GM12878 (cell line): ENCODE data around the gene HEXA. TPM values are rescaled to one million over a fixed set of nuclear protein-coding genes. Genes with fewer than 3 reads are reported as not detected.
"Not testable (repeated sequence)": the region's sequence is repeated elsewhere in the genome, so short reads cannot be mapped to it uniquely, and the experiment has no call there.

Source experiments
- ATAC-seq: fragments of 200-7000 bp; cut with Tn5 transposase; 3 replicates; pipeline ENCODE4 v1.9.1; 2020; ENCODE audit warnings: mild to moderate bottlenecking, moderate library complexity
- BruUV-seq: library from RNA; stranded (reverse); fragments of 400-500 nt; replicated peaks from 2 replicates; lab custom pipeline; 2021; lab: Mats Ljungman, UMichigan
- CTCF ChIA-PET: fragments of 300-600 bp; sonication (Branson Sonifier 250); formaldehyde crosslinking; extraction: SDS; loops from one replicate; lab custom pipeline; 2021; ENCODE audit warnings: inconsistent platforms; lab: Yijun Ruan, JAX
- POLR2A ChIA-PET: fragments of 350-600 bp; formaldehyde crosslinking; extraction: SDS; loops from one replicate; lab custom pipeline; 2021; ENCODE audit warnings: inconsistent platforms; lab: Charles Lee
- RAD21 ChIA-PET: fragments of 300-600 bp; sonication (Branson Sonifier 250); formaldehyde crosslinking; loops from one replicate; lab custom pipeline; 2023; ENCODE audit warnings: antibody characterized with exemption; ENCODE audit not compliant: unreplicated experiment; lab: Charles Lee
- SMC1A ChIA-PET: fragments of 300-600 bp; sonication (Branson Sonifier 250); formaldehyde crosslinking; loops from one replicate; lab custom pipeline; 2023; ENCODE audit not compliant: unreplicated experiment, uncharacterized antibody; lab: Charles Lee
- DNase-seq: peaks from one replicate; pipeline ENCODE4 v3.0.0-alpha.2; 2011; ENCODE audit warnings: low read depth, low spot score
- FAIRE-seq: peaks from 3 replicates; lab custom pipeline; 2011; peaks lifted over from hg19 to GRCh38; lab: Jason Lieb, UNC
- H2AFZ ChIP-seq: 2 replicates; pipeline ENCODE4 v1.6.0; 2011; ENCODE audit warnings: low read depth, low read length, control low read depth; ENCODE audit not compliant: control insufficient read depth
- H3K27ac ChIP-seq: 2 replicates; pipeline ENCODE4 v1.5.1; 2011; ENCODE audit warnings: control low read depth; ENCODE audit not compliant: control insufficient read depth, insufficient read depth
- H3K27me3 ChIP-seq, 2 experiments: replicated peaks in 1 of 2; 2 replicates each; pipeline versions ENCODE4 v1.6.0 to v1.6.1; 2011; ENCODE audit warnings: low read length in 1 of 2; ENCODE audit not compliant: control insufficient read depth in 2 of 2, insufficient read depth in 2 of 2
- H3K36me3 ChIP-seq, 2 experiments: 2 replicates each; pipeline ENCODE4 v1.5.1; 2011; ENCODE audit warnings: low read length in 1 of 2; ENCODE audit not compliant: control insufficient read depth in 2 of 2, insufficient read depth in 2 of 2
- H3K4me1 ChIP-seq: 2 replicates; pipeline ENCODE4 v1.6.1; 2011; ENCODE audit warnings: mild to moderate bottlenecking, low read length, moderate library complexity, mixed read lengths; ENCODE audit not compliant: control insufficient read depth, insufficient read depth
- H3K4me2 ChIP-seq: 2 replicates; pipeline ENCODE4 v1.6.0; 2011; ENCODE audit warnings: control low read depth; ENCODE audit not compliant: control insufficient read depth, insufficient read depth
- H3K4me3 ChIP-seq: fragments of 200-600 bp; sonication (generic); 2 replicates; pipeline ENCODE4 v1.5.1; 2016
- H3K79me2 ChIP-seq: 2 replicates; pipeline ENCODE4 v1.6.0; 2011; ENCODE audit warnings: low read length; ENCODE audit not compliant: control insufficient read depth, insufficient read depth
- H3K9ac ChIP-seq: 2 replicates; pipeline ENCODE4 v1.8.0; 2011; ENCODE audit warnings: low read length, control low read depth, mixed read lengths; ENCODE audit not compliant: control insufficient read depth, insufficient read depth
- H3K9me3 ChIP-seq: replicated peaks from 3 replicates; pipeline ENCODE4 v1.5.1; 2011; ENCODE audit warnings: mild to moderate bottlenecking, low read length; ENCODE audit not compliant: control insufficient read depth, insufficient read depth
- H4K20me1 ChIP-seq: 2 replicates; pipeline ENCODE4 v1.6.0; 2011; ENCODE audit not compliant: control insufficient read depth, insufficient read depth
- WGBS: methylation state at CpG from one replicate; pipeline ENCODE4 v1.1.6; 2016; ENCODE audit warnings: low lambda C conversion rate; ENCODE audit not compliant: insufficient replicate concordance, insufficient coverage; ENCODE audit errors: missing lambda C conversion rate; 5-methylcytosine and 5-hydroxymethylcytosine counted together
- in situ Hi-C: fragments of 300-500 bp; cut with MboI; formaldehyde crosslinking; loops from 9 replicates; pipeline ENCODE4 v1.14.3; 2018; ENCODE audit warnings: mixed read lengths
- intact Hi-C: fragments of 100-400 bp; cut with micrococcal nuclease; formaldehyde crosslinking; loops from one replicate; pipeline ENCODE4 v1.14.2; 2022; ENCODE audit not compliant: unreplicated experiment
- polyA plus RNA-seq, 11 experiments: library from polyadenylated mRNA; depleted of rRNA in 4 of 11; unstranded in 6 of 11; stranded (reverse) in 5 of 11; fragments of >200 nt; fragmentation: Nextera tagmentation in 4 of 11; fragmentation: Illumina TruSeq in 1 of 11; extraction: Ambion mirVana in 4 of 11; extraction: Trizol in 1 of 11; gene quantifications; 1 replicate in 1 of 11; 2 replicates in 10 of 11; pipeline versions ENCODE4 v1.2.1 to v1.2.3, GENCODE V29; 2011 to 2016; ENCODE audit warnings: inconsistent platforms in 2 of 11, missing spikeins in 2 of 11, low read depth in 1 of 11
- total RNA-seq, 4 experiments: library from RNA; depleted of rRNA in 3 of 4; stranded (reverse); fragments of >200 nt in 3 of 4; fragmentation: Illumina TruSeq in 1 of 4; extraction: Trizol in 1 of 4; gene quantifications; 2 replicates each; pipeline versions ENCODE4 v1.2.1 to v1.2.3, GENCODE V29; 2013 to 2021
- TF ChIP-seq, protein P1 (sequence below): fragments of 450-650 bp; conservative IDR thresholded peaks from 2 replicates; pipeline ENCODE4 v1.6.1; 2017; ENCODE audit warnings: mild to moderate bottlenecking, moderate library complexity

HEXA gene
- total and polyA plus RNA-seq, 10 of the 15 experiments (the other 5 are each of a cell fraction or from before 2014, with no cell fraction given), result 24.5 to 151 (median 69.3) TPM

DNA sequence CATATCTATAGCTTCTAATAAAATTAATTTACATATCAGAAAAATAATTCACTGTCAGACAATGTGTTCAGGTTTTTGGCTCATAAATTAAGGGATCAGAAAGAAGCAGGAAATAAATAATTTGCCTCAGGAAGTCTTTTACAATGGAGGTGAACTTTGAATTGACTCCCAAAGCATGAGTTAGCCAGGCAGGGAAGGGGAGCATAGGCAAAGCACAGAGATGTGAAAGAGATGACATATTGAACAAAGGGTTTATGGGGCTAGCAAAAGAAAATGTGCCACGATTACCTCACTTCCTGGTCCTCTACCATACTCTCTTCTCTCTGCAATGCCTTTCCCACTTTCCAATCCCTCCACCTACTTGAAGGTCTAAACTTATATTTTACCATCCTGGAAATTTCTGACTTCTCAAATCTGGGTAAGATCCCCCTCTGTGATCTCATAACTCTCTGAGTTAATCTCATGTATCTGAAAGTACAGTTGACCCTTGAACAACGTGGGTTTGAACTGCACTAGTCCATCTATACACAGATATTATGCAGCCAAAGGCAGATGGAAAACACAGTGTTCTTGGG is 4.1 kb upstream of the HEXA start:
- CTCF ChIA-PET, result no interaction called here

DNA sequence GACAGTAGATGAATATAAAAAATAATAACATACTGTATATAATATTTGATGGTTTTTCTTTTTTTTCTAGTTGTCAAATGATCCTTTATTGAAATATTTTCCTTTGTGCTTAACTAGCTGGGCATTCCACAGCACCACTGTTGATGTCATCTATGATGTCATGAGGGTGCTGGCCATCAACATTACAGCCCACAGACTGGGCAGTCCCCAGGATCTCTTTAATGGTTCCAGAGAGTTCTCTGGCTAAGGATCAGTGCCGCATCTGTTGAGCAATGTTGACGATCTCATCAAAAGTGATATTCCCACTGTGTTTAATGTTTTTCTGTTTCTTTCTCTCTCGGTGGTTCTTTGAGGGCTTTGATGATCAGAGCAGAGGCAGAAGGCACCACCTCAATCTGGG is 3.3 kb upstream of the HEXA start:
- not testable (repeated sequence) for ATAC-seq

More for the DNA sequence above, 4.1 kb upstream of the HEXA start:
- Histone ChIP-seq H3K4me1 (peaks cover 3% of the 10 kb centered on the region; the same call in 1 of the 2 replicates), H3K36me3 (no peaks in the 10 kb centered on the region), H4K20me1 (no peaks in the 10 kb centered on the region), H3K4me2 (no peak overlapping the region), H2AFZ (no peak overlapping the region), H3K4me3 (no peak overlapping the region), H3K9ac (no peak overlapping the region), H3K79me2 (peaks cover 15% of the 10 kb centered on the region), H3K27me3 (peaks cover 0 to 2% of the 10 kb centered on the region in 2 experiments; a peak in 2 of 4 replicates), H3K27ac (no peak overlapping the region), H3K9me3 (no peaks in the 10 kb centered on the region)
- FAIRE-seq (no peak), DNase-seq (no peak), ATAC-seq (no peak)
- SMC1A ChIA-PET, result no interaction called here
- RAD21 ChIA-PET, result no interaction called here
- 20% methylated on average over 2 of the region's 2 CpGs for WGBS
- intact Hi-C loops (loop anchor here (5.0 kb wide), 1 partner anchor 92 kb away; the partner anchor contains the start of gene ARIH1), in situ Hi-C loops (no loop called here)
- BruUV-seq, result no TSS peak
- POLR2A ChIA-PET, result no interaction called here
- TF ChIP-seq, protein P1, sequence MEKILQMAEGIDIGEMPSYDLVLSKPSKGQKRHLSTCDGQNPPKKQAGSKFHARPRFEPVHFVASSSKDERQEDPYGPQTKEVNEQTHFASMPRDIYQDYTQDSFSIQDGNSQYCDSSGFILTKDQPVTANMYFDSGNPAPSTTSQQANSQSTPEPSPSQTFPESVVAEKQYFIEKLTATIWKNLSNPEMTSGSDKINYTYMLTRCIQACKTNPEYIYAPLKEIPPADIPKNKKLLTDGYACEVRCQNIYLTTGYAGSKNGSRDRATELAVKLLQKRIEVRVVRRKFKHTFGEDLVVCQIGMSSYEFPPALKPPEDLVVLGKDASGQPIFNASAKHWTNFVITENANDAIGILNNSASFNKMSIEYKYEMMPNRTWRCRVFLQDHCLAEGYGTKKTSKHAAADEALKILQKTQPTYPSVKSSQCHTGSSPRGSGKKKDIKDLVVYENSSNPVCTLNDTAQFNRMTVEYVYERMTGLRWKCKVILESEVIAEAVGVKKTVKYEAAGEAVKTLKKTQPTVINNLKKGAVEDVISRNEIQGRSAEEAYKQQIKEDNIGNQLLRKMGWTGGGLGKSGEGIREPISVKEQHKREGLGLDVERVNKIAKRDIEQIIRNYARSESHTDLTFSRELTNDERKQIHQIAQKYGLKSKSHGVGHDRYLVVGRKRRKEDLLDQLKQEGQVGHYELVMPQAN, result no peak

More for the DNA sequence above, 3.3 kb upstream of the HEXA start:
- SMC1A ChIA-PET, result interaction anchor here (0.7 kb wide), 1 partner anchor 359 kb away, joined by 3 read pairs; no protein-coding TSS in a partner anchor
- H3K27ac ChIP-seq, H3K4me2 ChIP-seq, POLR2A ChIA-PET, BruUV-seq, CTCF ChIA-PET, H3K9ac ChIP-seq, RAD21 ChIA-PET, H2AFZ ChIP-seq, in situ Hi-C loops, H3K4me1 ChIP-seq, DNase-seq, H3K27me3 ChIP-seq, H3K36me3 ChIP-seq, H3K9me3 ChIP-seq, FAIRE-seq, H4K20me1 ChIP-seq, H3K4me3 ChIP-seq: not testable (repeated sequence)
- H3K79me2 ChIP-seq, result peaks cover 24% of the 10 kb centered on the region
- WGBS, result 48% methylated on average over 3 of the region's 3 CpGs
- intact Hi-C loops, result loop anchor here (5.0 kb wide), 1 partner anchor 93 kb away; the partner anchor contains the start of gene ARIH1
